ENCODE results near the gene CTTN. TPM values are rescaled to one million over a fixed set of nuclear protein-coding genes. Genes with fewer than 3 reads are reported as not detected.

CTTN gene
- total and polyA plus RNA-seq, 2 of the 8 experiments (the other 6 are each of a cell fraction or from before 2014, with no cell fraction given) = 84.6 to 216 TPM

DNA sequence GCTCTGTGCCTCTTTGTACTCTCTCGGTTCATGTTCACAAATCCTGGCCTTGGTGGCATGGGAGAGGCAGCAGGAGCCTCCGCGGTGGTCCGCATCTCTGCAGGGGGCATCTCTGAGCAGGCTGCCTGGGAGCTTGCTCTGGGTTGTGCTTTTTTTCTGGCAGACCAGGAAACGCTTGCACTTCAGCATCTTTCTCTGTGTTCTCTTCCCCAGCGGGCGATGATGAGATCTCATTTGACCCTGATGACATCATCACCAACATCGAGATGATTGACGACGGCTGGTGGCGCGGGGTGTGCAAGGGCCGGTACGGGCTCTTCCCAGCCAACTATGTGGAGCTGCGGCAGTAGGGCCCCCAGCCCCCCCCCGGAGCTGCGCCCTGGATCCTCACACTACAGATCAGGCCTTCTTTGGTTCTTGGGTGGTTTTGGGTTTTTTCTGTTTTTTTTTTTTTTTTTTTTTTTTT is 36.5 kb downstream of the CTTN start (continued):
- TF ChIP-seq SUZ12 (IDR thresholded peaks at IDR 0.05; ENCODE audit: low read length) (no peak), TCF12 (IDR thresholded peaks at IDR 0.05; ENCODE audit: low read depth, low read length) (no peak), BACH1 (IDR thresholded peaks at IDR 0.05; ENCODE audit: low read length) (no peak), POLR2A (IDR thresholded peaks at IDR 0.05; ENCODE audit: control extremely low read depth in 1 of 2, low read depth in 2 of 2, low read length in 2 of 2) (no peak)

Measured in H1 (cell line).